GM10847 (cell line): ENCODE measurements around the gene MED27.

ENCODE experiments used
- POLR2A ChIP-seq: IDR thresholded peaks from 2 replicates; pipeline ENCODE4 v1.6.1; 2011; ENCODE audit not compliant: insufficient read length; ENCODE audit errors: extremely low read depth

MED27 gene

DNA sequence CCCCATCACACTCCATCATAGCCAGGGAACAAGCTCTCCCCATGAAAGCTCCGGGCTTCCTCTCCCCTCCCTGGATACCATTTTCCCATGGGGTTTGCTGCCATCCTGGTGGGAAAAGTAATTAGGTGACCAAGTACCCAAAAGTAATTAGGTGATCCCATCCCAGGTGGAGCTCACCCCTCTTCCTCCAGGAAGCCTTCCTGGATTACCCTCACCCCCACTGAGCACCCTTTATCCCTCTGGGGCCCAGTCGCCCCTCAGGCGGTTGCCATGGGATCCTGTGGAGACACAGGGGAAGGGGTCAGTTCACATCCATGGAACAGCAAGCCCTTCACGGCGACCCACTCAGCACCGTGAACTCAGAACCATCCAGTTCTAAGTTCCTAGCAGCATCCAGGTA lies 265.0 kb downstream of the MED27 start:
- TF ChIP-seq POLR2A = no peak

DNA sequence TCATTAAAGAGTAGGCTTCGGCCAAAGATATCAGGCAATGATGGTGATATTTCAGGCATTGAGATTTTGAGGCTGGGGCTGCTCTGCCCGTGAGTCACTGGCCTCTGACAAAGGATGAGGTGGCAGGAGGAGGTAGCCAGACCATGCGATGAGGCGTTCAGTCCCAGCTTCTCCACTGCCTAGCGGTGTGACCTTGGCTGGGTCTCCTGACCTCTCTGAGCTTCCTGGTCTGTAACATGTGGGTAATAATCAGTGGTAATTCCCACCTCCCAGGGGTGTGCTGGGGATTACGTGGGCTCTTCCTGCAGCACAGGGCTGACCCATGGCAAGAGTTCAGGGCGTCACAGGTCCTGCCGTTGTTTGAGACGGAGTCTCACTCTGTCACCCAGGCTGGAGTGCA lies 266.6 kb downstream of the MED27 start:
- no peak for TF ChIP-seq POLR2A

GRCh38 chr9:131812116-131812790 lies 267.4 kb downstream of the MED27 start:
- TF ChIP-seq POLR2A = no peak

- TF ChIP-seq POLR2A = no peak
Measured at GRCh38 chr9:131811405-131811804, 268.3 kb downstream of the MED27 start.

DNA sequence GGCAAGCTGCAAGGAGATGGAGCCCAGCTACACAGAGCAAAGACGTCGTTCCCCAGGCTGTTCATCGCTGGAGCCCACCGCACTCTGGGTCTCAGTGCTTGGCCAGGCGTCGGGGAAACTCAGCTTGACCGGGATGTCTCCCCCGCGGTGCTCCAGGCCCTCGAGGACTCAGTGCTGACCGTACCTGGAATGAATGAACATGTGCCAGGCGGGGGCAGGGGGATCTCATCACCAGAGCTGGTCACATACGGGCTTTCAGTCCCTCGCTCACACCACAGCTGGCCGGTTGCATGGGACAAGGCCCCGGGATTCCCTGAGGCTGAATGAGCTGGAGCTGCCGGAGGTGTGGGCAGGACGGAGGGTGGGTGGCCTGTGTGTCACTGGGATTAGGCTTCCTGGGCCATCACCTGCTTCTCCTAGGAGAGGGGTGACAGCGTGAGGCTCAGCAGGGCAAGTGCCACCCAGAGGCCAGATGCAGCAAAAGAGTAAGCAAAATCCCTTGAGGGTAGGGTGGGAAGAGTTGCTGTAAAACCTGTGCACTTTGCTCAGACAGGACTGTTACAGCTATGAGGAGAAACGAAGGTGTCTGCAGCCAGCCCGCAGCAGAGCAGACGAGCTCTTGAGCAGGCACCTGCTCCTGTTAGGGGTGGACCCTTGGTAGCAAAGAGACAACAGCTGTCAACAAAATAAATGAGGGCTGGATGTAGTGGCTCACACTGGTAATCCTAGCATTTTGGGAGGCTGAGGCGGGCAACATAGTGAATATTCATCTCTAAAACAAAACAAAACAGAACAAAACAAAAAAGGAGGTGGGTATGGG lies 269.1 kb downstream of the MED27 start:
- TF ChIP-seq POLR2A = no peak
